HG03460 (cell line): ENCODE data around the gene SLC38A6.

Experiments used
- ATAC-seq: cut with Tn5 transposase; IDR thresholded peaks from one replicate; pipeline ENCODE4 v1.9.1; 2021; ENCODE audit not compliant: unreplicated experiment

The SLC38A6 gene

DNA sequence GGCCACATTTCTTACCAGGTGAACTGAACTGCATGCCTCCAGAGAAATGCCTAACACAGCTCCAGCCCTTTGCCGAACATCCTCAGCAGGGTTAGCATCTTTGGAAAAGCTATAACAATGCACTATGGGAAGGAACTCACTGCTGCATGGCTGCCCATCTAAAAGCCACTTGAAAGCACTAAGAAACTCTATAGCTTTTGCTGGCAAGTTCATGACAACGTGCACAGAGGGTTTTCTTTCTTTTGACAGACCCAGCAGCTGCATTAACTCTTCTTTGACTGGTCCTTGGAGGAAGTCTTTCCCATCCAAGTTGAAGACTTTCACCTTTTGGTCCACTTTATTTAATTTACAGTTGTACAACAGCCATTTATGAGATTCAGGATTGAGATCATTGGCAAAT is 5.5 kb upstream of the SLC38A6 start:
- ATAC-seq = no peak

DNA sequence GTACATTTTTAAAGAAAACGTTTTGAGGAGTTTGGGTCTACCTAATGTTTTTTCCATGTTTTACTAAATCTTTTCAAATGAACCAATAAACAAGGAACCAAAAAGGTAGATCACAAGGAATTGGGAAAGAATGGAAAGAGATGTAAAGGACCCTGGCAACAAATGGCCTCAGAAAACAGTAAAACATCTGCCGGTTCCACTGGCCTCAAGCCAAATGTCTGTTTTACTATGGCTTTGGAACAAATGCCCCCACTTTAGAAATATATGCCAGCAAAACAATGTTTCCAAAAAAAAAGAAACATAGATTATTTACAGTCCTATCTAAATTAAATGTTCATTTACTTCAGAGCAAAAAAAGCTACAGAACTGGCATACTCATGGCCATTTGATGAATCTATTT is 3.2 kb upstream of the SLC38A6 start:
- no peak for ATAC-seq

DNA sequence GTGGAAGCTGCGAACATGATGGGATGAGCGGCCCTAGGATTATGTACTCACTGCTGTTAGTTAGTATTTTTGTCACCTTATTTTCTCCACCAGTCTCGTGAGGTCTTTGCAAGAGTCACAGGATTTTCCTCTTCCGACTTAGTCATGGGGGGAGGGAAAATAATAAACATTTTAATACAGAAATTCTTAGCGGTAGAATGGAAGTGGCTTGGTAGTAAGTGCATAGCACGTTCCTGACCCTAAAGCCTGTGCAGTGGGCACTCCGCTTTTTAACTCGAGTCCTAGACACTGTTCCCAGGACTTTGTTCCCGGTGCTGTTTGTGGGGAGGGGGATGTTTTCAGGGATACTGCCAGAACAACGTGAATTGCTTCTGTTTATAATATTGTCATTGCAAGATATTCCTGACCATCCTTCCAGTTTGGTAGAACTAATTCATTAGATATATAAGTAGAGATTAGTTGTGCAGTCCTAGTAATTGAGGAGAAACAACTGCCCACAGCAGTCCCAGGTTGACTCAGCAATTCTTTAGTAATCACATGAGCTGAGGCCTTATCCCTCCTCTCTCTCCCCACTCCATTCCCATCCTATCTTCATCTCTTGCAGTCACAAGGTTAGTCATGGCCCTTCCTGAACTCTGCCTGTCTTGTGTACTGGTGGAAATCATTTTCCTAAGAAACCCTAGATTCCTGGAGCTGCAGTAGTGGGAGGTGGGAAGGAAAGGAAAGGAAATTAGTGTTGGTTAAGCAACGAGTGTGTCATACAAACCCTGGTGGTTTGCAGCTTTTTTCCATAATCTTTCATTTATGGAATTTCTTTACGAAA is 799 bp downstream of the SLC38A6 start:
- no peak for ATAC-seq

DNA sequence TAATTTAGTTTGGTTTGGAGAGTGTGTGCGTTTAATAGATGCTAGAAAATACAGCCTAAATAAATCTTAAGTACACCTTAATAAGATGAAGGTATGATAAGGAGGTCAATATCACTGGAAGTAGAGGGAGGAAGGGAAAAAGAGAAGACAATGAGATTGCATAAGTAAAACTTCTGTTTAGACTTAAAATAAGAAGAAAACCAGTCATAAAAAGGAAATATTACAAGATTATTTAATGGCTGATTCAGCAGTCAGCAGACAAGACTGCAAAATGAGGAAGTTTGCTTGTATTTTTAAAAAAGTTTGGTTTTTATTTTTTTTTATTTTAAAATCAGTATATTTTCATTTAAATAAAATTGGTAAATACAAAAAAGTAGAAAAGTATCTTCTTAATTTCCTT is 3.2 kb downstream of the SLC38A6 start:
- no peak for ATAC-seq

DNA sequence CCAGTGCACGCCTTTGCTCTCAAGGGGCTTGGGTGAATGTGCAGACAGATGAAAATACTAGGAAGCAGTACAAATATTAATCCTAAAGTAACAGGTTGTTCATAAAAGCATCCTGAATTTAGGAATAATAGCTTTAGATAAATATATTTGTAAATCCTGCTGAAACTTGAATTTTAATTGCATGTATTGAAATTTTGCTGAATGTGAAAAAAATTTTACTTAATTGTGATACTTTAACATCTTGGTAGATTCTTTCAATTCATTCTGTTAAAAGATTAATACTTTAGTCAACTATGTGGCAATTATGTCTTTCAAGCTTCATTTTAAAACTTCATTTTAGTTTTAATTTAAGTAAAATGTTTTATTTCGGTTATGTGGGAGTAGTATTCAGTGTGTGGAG is 5.5 kb downstream of the SLC38A6 start:
- ATAC-seq = no peak

GRCh38 chr14:60989599-60989998 is 8.6 kb downstream of the SLC38A6 start:
- no peak for ATAC-seq

DNA sequence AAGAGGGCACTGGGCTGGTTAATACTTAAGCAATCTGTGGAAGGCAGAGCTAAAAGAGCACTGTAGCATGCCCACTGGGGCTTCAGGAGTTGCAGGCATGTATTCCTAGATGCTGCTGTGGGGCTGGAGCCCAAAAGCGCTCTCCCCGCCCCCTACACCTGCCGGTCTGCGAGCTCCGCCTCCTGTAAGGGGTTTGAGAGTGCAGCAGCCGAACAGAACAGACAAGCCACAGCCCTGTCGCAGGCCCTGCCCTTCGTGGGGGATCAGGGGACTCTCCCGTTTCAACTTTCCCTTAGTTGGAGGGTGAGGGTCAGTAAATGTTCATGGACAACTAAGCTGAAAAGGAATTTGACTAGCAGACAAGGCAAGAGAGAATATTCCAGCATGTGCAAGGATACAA is 17.6 kb downstream of the SLC38A6 start:
- no peak for ATAC-seq

- ATAC-seq = no peak
Observed at GRCh38 chr14:60999536-60999935, 18.5 kb downstream of the SLC38A6 start.

DNA sequence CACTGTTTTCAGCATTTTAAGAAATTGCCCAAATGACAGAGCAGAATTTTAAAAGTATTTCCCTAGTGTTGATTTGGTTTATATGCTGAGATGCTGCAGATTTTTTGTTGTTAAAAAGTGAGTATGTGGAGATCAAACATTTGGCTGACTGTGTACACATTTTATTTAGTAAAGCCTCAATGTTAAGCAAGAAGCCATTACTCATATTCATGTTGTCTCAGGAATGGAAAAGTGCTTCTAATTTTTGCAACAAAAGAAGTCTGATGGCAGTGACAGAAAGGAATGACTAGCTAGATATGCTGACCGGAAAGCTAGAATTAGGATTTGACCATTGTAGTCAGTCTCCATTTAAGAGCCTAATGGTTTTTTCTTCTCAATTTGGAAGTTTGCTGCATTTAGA is 22.5 kb downstream of the SLC38A6 start:
- ATAC-seq = no peak

DNA sequence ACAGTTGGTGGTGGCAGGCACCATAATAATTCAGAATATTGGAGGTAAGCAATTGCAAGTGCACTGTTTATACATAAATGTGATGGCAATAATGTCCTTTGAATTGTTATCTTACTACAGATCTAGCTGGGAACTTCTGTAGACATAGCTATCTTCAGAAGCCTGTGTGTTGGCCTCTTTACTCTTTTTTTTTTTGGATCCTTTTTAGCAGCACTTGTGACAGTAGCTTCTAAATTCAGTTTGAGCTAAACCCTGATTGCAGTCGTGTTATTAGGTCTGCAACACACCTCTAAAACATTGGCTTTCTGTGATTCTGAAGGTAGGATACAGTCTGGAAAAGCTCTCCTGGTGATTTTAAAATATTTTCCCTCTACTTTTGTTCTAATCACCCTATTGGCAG is 38.5 kb downstream of the SLC38A6 start:
- no peak for ATAC-seq

DNA sequence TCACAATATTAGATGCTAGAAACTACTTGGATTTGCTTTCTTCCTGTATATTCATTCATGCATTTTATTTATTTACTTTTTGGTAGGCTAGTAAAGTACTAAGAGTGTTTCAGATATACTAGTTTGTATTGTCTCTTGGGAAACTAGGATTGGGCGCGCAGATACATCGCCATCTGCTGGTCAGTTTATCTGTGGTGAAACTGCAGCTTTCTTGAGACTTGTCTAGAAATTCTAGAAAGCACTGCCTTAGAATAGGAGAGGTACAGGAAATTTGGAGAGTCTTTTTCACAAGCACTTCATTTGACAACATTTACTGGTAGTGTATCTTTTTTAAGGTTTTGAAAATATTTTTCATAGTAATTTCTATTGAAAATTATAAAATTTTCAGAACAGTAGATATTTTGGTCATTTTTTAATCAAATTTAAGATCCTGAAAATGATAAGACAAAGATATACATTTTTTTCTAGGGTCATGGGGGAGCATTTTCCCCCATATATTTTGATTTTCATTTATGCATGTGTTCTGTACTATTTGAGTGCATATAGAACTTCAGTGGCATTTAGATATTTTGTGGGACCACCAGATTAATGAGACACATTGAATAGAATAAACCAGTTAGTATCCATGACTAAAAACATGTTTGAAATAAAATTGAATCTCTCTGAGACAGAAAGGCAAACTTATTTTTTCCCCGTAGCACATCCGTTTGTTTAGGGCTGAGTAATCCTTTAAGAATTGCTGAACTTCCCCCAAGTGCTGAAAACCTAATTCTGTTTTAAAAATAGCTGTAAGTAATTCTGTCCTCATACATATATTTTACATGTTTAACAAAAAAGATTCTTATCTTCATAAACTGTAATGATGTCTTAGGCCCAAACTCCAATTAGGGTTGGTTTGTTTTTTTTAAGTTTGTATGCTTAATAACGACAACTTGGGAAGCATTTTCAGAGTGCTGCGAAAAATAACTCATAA is 44.5 kb downstream of the SLC38A6 start:
- no peak for ATAC-seq

GRCh38 chr14:61026526-61026925 is 45.5 kb downstream of the SLC38A6 start:
- ATAC-seq = no peak

GRCh38 chr14:61031026-61031425 is 50.0 kb downstream of the SLC38A6 start:
- no peak for ATAC-seq

- no peak for ATAC-seq
Observed at GRCh38 chr14:61033054-61033453, 52.0 kb downstream of the SLC38A6 start.

GRCh38 chr14:61033855-61034254 is 52.8 kb downstream of the SLC38A6 start:
- no peak for ATAC-seq

DNA sequence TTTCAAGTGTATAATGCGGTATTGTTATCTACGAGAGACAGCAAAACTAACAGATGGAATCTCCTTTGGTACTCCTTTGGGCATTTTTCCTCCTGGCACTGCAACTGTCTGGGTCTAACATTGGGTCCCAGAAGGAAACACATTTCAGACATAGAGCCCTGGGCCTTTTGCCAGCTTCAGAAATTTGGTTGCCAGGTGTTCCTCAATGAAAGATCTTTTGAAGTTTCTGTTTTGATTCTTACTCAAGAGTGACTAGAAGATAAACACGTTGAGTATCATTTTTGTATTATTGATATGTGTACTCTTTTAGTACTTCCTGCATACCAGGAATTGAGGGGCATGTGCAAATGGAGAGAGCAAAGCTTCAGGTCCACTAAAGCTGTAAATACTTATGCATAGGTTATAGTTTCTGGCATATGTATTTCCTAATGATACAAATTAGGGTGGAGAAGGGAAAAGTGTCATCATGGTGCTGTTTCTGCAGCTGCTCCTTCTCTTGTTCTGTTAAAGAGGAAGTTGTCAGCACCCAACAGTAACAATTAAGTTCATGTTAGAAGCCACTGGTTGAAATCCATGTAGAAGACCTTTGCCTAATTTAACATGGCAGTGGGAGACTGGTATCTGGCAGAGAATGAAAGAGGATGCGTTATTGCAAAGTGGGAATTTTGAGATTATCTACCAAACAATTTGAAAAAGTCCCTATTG is 53.5 kb downstream of the SLC38A6 start:
- ATAC-seq = peak; percentile 94

- ATAC-seq = no peak
Observed at GRCh38 chr14:61037215-61037614, 56.2 kb downstream of the SLC38A6 start.

DNA sequence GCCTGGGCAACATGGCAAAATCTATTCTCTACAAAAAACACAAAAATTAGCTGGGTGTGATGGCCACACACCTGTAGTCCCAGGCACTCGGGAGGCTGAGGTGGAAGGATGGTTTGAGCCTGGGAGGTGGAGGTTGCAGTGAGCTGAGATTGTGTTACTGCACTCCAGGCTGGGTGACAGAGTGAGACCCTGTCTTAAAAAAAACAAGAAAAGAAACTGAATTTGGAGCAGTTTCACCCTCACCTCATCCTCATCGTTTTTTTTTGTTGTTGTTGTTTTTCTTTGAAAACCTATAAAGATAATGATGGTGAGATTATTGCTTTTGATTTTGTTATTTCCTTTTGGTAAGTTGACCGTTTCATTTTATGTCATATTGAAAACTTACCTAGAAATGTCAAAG is 60.7 kb downstream of the SLC38A6 start:
- ATAC-seq = no peak

- no peak for ATAC-seq
Observed at GRCh38 chr14:61042220-61042619, 61.2 kb downstream of the SLC38A6 start.

- ATAC-seq = no peak
Observed at GRCh38 chr14:61043506-61043905, 62.5 kb downstream of the SLC38A6 start.

DNA sequence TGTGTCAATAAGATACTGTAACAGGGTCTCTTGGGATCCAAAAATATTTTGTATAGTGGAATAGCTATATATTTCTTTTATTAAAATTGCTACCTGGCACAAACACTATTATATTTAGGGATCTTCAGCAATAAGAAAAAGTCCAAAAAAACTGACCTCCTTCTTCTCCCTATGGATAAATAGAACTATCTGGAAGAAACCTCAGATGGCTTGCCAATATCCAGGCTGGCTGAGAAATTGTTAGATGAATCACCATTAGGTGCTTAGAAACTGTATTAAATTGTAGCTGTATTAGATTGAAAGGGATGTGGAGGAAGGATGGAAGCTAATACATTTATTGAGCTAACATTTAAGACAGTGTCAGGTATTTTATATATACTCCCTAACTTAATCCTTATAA is 66.0 kb downstream of the SLC38A6 start:
- ATAC-seq = no peak
